ENCODE measurements around the gene AGMAT. TPM values are rescaled to one million over a fixed set of nuclear protein-coding genes. Genes with fewer than 3 reads are reported as not detected.
A peak's percentile ranks its signal among the peaks of the same experiment; 100 is the strongest.

AGMAT gene
- total and polyA plus RNA-seq, 2 of the 13 experiments (the other 11 are each of a cell fraction or from before 2014, with no cell fraction given), result 59.1 to 174 TPM

GRCh38 chr1:15584489-15585363 lies at the start of gene AGMAT (continued):
- TF ChIP-seq, protein P1, sequence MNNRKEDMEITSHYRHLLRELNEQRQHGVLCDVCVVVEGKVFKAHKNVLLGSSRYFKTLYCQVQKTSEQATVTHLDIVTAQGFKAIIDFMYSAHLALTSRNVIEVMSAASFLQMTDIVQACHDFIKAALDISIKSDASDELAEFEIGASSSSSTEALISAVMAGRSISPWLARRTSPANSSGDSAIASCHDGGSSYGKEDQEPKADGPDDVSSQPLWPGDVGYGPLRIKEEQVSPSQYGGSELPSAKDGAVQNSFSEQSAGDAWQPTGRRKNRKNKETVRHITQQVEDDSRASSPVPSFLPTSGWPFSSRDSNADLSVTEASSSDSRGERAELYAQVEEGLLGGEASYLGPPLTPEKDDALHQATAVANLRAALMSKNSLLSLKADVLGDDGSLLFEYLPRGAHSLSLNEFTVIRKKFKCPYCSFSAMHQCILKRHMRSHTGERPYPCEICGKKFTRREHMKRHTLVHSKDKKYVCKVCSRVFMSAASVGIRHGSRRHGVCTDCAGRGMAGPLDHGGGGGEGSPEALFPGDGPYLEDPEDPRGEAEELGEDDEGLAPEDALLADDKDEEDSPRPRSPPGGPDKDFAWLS (CRISPR knock-in tag; IDR thresholded peaks at IDR 0.05; ENCODE audit: borderline replicate concordance), result peak; percentile 99
- no peak for TF ChIP-seq ZNF766 (CRISPR knock-in tag; IDR thresholded peaks at IDR 0.05; ENCODE audit: borderline replicate concordance)
- TF ChIP-seq, protein P2, sequence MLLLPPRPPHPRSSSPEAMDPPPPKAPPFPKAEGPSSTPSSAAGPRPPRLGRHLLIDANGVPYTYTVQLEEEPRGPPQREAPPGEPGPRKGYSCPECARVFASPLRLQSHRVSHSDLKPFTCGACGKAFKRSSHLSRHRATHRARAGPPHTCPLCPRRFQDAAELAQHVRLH (CRISPR knock-in tag; IDR thresholded peaks at IDR 0.05; ENCODE audit: borderline replicate concordance, low read depth), result peak; percentile 92
- no peak for TF ChIP-seq HOXA9 (CRISPR knock-in tag; IDR thresholded peaks at IDR 0.05; ENCODE audit: borderline replicate concordance)
- TF ChIP-seq ZNF350 (CRISPR knock-in tag; IDR thresholded peaks at IDR 0.05; ENCODE audit: borderline replicate concordance, low read depth), result peak; percentile 72; the same call in 1 of the 2 replicates
- TF ChIP-seq ZC3H13 (CRISPR knock-in tag; IDR thresholded peaks at IDR 0.05), result no peak
- peak; percentile 35; the same call in 1 of the 2 replicates for TF ChIP-seq ZNF670 (CRISPR knock-in tag; IDR thresholded peaks at IDR 0.05; ENCODE audit: borderline replicate concordance)
- no peak for TF ChIP-seq NR1H2 (CRISPR knock-in tag; IDR thresholded peaks at IDR 0.05; ENCODE audit: borderline replicate concordance, low read depth)
- TF ChIP-seq KLF11 (CRISPR knock-in tag; IDR thresholded peaks at IDR 0.05), result peak; percentile 64; the same call in 1 of the 2 replicates
- TF ChIP-seq CC2D1A (CRISPR knock-in tag; IDR thresholded peaks at IDR 0.05), result no peak
- TF ChIP-seq, protein P3, sequence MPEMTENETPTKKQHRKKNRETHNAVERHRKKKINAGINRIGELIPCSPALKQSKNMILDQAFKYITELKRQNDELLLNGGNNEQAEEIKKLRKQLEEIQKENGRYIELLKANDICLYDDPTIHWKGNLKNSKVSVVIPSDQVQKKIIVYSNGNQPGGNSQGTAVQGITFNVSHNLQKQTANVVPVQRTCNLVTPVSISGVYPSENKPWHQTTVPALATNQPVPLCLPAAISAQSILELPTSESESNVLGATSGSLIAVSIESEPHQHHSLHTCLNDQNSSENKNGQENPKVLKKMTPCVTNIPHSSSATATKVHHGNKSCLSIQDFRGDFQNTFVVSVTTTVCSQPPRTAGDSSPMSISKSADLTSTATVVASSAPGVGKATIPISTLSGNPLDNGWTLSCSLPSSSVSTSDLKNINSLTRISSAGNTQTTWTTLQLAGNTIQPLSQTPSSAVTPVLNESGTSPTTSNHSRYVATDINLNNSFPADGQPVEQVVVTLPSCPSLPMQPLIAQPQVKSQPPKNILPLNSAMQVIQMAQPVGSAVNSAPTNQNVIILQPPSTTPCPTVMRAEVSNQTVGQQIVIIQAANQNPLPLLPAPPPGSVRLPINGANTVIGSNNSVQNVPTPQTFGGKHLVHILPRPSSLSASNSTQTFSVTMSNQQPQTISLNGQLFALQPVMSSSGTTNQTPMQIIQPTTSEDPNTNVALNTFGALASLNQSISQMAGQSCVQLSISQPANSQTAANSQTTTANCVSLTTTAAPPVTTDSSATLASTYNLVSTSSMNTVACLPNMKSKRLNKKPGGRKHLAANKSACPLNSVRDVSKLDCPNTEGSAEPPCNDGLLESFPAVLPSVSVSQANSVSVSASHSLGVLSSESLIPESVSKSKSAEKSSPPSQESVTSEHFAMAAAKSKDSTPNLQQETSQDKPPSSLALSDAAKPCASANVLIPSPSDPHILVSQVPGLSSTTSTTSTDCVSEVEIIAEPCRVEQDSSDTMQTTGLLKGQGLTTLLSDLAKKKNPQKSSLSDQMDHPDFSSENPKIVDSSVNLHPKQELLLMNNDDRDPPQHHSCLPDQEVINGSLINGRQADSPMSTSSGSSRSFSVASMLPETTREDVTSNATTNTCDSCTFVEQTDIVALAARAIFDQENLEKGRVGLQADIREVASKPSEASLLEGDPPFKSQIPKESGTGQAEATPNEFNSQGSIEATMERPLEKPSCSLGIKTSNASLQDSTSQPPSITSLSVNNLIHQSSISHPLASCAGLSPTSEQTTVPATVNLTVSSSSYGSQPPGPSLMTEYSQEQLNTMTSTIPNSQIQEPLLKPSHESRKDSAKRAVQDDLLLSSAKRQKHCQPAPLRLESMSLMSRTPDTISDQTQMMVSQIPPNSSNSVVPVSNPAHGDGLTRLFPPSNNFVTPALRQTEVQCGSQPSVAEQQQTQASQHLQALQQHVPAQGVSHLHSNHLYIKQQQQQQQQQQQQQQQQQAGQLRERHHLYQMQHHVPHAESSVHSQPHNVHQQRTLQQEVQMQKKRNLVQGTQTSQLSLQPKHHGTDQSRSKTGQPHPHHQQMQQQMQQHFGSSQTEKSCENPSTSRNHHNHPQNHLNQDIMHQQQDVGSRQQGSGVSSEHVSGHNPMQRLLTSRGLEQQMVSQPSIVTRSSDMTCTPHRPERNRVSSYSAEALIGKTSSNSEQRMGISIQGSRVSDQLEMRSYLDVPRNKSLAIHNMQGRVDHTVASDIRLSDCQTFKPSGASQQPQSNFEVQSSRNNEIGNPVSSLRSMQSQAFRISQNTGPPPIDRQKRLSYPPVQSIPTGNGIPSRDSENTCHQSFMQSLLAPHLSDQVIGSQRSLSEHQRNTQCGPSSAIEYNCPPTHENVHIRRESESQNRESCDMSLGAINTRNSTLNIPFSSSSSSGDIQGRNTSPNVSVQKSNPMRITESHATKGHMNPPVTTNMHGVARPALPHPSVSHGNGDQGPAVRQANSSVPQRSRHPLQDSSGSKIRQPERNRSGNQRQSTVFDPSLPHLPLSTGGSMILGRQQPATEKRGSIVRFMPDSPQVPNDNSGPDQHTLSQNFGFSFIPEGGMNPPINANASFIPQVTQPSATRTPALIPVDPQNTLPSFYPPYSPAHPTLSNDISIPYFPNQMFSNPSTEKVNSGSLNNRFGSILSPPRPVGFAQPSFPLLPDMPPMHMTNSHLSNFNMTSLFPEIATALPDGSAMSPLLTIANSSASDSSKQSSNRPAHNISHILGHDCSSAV (CRISPR knock-in tag; IDR thresholded peaks at IDR 0.05; ENCODE audit: borderline replicate concordance), result no peak
- TF ChIP-seq, protein P4, sequence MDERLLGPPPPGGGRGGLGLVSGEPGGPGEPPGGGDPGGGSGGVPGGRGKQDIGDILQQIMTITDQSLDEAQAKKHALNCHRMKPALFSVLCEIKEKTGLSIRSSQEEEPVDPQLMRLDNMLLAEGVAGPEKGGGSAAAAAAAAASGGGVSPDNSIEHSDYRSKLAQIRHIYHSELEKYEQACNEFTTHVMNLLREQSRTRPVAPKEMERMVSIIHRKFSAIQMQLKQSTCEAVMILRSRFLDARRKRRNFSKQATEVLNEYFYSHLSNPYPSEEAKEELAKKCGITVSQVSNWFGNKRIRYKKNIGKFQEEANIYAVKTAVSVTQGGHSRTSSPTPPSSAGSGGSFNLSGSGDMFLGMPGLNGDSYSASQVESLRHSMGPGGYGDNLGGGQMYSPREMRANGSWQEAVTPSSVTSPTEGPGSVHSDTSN (CRISPR knock-in tag; IDR thresholded peaks at IDR 0.05), result no peak
- TF ChIP-seq, protein P5, sequence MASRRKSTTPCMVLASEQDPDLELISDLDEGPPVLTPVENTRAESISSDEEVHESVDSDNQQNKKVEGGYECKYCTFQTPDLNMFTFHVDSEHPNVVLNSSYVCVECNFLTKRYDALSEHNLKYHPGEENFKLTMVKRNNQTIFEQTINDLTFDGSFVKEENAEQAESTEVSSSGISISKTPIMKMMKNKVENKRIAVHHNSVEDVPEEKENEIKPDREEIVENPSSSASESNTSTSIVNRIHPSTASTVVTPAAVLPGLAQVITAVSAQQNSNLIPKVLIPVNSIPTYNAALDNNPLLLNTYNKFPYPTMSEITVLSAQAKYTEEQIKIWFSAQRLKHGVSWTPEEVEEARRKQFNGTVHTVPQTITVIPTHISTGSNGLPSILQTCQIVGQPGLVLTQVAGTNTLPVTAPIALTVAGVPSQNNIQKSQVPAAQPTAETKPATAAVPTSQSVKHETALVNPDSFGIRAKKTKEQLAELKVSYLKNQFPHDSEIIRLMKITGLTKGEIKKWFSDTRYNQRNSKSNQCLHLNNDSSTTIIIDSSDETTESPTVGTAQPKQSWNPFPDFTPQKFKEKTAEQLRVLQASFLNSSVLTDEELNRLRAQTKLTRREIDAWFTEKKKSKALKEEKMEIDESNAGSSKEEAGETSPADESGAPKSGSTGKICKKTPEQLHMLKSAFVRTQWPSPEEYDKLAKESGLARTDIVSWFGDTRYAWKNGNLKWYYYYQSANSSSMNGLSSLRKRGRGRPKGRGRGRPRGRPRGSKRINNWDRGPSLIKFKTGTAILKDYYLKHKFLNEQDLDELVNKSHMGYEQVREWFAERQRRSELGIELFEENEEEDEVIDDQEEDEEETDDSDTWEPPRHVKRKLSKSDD (CRISPR knock-in tag; IDR thresholded peaks at IDR 0.05; ENCODE audit: low read depth), result peak; percentile 81
